ENCODE results near the gene TRMT112.
A peak's percentile ranks its signal among the peaks of the same experiment; 100 is the strongest.
"Not testable (repeated sequence)": the region's sequence is repeated elsewhere in the genome, so short reads cannot be mapped to it uniquely, and the experiment has no call there.

The TRMT112 gene

DNA sequence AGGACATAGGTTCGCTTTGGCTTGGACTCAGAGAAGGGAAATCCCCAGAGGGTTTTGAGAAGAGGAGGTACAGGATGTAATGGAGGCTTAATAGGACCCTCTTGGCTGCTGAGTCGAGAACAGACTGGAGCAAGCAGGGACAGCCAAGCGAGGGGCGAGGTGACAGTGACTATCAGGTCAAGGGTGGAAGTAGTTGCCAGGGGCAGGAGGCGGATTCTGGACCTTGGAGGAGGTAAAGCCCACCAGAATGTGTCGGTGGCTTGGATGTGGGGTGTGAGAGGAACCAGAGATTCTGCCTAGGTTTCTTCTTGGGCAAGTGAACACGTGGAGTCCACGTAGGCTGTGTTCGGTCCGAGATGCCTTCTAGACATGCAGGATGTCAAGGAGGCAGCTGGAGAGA, 4.4 kb downstream of the TRMT112 start:
- Histone ChIP-seq H3K9me2 (replicated peaks; ENCODE audit: insufficient read depth, low read length) (no peaks in the 10 kb centered on the region), H3K27ac (ENCODE audit: low read length) (no peak overlapping the region), H3K9ac (ENCODE audit: low read length) (no peak overlapping the region), H3K79me2 (ENCODE audit: low read length) (peaks cover 72% of the 10 kb centered on the region), H3K4me1 (ENCODE audit: low read length) (no peaks in the 10 kb centered on the region), H3K27me3 (replicated peaks; ENCODE audit: insufficient read depth, low read length) (no peaks in the 10 kb centered on the region), H4K20me1 (ENCODE audit: insufficient read depth, low read length) (no peaks in the 10 kb centered on the region), H3K36me3 (replicated peaks; ENCODE audit: insufficient read depth, low read length) (no peaks in the 10 kb centered on the region), H2AFZ (ENCODE audit: low read length) (no peak overlapping the region), H3K4me3 (ENCODE audit: low read length) (no peak overlapping the region), H3F3A (ENCODE audit: insufficient read depth, low read length) (peaks cover 29% of the 10 kb centered on the region), H3K4me2 (ENCODE audit: low read depth, low read length) (no peak overlapping the region), H3K9me3 (replicated peaks; ENCODE audit: insufficient read depth, low read length) (no peaks in the 10 kb centered on the region)
- DNase-seq, result no peak
- TF ChIP-seq EZH2 (optimal IDR thresholded peaks at IDR 0.05; ENCODE audit: low read depth, low read length) (no peak), EZH2phosphoT487 (IDR thresholded peaks at IDR 0.05; ENCODE audit: low read length) (no peak)
- TF ChIP-seq, protein P1, sequence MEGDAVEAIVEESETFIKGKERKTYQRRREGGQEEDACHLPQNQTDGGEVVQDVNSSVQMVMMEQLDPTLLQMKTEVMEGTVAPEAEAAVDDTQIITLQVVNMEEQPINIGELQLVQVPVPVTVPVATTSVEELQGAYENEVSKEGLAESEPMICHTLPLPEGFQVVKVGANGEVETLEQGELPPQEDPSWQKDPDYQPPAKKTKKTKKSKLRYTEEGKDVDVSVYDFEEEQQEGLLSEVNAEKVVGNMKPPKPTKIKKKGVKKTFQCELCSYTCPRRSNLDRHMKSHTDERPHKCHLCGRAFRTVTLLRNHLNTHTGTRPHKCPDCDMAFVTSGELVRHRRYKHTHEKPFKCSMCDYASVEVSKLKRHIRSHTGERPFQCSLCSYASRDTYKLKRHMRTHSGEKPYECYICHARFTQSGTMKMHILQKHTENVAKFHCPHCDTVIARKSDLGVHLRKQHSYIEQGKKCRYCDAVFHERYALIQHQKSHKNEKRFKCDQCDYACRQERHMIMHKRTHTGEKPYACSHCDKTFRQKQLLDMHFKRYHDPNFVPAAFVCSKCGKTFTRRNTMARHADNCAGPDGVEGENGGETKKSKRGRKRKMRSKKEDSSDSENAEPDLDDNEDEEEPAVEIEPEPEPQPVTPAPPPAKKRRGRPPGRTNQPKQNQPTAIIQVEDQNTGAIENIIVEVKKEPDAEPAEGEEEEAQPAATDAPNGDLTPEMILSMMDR (IDR thresholded peaks at IDR 0.05; ENCODE audit: low read length), result no peak

DNA sequence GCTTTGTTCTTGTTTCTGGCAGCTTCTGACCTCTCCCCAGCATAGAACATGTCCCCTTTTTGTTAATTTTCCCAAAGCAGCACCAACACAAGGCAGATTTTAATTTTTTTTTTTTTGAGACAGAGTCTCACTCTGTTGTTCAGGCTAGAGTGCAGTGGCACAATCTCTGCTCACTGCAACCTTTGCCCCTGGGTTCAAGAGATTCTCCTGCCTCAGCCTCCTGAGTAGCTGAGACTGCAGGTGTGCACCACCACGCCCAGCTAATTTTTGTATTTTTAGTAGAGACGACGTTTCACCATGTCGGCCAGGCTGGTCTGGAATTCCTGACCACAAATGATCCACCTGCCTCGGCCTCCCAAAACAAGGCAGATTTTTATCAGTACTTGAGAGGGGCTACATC, 9.6 kb downstream of the TRMT112 start:
- not testable (repeated sequence) for H3K9me2 ChIP-seq (replicated peaks; ENCODE audit: insufficient read depth, low read length); H2AFZ ChIP-seq (ENCODE audit: low read length); H3K9ac ChIP-seq (ENCODE audit: low read length); H4K20me1 ChIP-seq (ENCODE audit: insufficient read depth, low read length); H3K4me2 ChIP-seq (ENCODE audit: low read depth, low read length); H3K36me3 ChIP-seq (replicated peaks; ENCODE audit: insufficient read depth, low read length); DNase-seq; H3K9me3 ChIP-seq (replicated peaks; ENCODE audit: insufficient read depth, low read length); H3K4me3 ChIP-seq (ENCODE audit: low read length); H3K27me3 ChIP-seq (replicated peaks; ENCODE audit: insufficient read depth, low read length); H3K27ac ChIP-seq (ENCODE audit: low read length)
- H3F3A ChIP-seq (ENCODE audit: insufficient read depth, low read length), result peaks cover 24% of the 10 kb centered on the region
- peaks cover 18% of the 10 kb centered on the region for H3K4me1 ChIP-seq (ENCODE audit: low read length)
- peaks cover 55% of the 10 kb centered on the region for H3K79me2 ChIP-seq (ENCODE audit: low read length)

DNA sequence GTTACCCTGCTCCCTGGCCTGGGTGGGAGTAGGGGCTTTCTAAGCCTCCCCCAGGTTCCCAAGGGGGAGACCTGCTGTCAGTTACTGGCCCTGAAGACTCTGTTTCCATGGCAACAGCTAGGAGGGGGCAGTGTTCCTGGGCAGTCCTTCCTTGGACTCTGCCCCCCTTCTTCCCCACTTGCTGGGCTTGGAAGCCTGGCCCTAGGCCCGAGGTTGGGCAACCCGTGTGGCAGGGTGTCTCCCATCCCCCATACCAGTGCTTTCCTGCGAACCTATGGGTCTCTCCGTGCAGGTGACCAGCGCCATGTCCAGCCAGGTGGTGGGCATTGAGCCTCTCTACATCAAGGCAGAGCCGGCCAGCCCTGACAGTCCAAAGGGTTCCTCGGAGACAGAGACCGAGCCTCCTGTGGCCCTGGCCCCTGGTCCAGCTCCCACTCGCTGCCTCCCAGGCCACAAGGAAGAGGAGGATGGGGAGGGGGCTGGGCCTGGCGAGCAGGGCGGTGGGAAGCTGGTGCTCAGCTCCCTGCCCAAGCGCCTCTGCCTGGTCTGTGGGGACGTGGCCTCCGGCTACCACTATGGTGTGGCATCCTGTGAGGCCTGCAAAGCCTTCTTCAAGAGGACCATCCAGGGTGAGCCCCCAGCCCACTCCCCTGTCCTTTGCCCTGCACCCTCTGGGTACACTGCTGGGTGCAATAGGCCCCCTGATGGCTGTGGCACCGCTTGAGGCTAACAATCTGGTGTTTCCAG, 10.3 kb downstream of the TRMT112 start:
- H4K20me1 ChIP-seq (ENCODE audit: insufficient read depth, low read length), result no peaks in the 10 kb centered on the region
- peak overlapping the region; percentile 87 for H3K4me2 ChIP-seq (ENCODE audit: low read depth, low read length)
- peaks cover 49% of the 10 kb centered on the region for H3K79me2 ChIP-seq (ENCODE audit: low read length)
- peaks cover 18% of the 10 kb centered on the region for H3K4me1 ChIP-seq (ENCODE audit: low read length)
- no peaks in the 10 kb centered on the region for H3K36me3 ChIP-seq (replicated peaks; ENCODE audit: insufficient read depth, low read length)
- no peaks in the 10 kb centered on the region for H3K9me3 ChIP-seq (replicated peaks; ENCODE audit: insufficient read depth, low read length)
- no peak overlapping the region for H2AFZ ChIP-seq (ENCODE audit: low read length)
- H3K4me3 ChIP-seq (ENCODE audit: low read length), result peak overlapping the region; percentile 83
- no peaks in the 10 kb centered on the region for H3K27me3 ChIP-seq (replicated peaks; ENCODE audit: insufficient read depth, low read length)
- peak overlapping the region; percentile 59; the same call in 1 of the 2 replicates for H3K27ac ChIP-seq (ENCODE audit: low read length)
- H3K9ac ChIP-seq (ENCODE audit: low read length), result peak overlapping the region; percentile 77
- no peaks in the 10 kb centered on the region for H3K9me2 ChIP-seq (replicated peaks; ENCODE audit: insufficient read depth, low read length)
- DNase-seq, result no peak
- no peak for TF ChIP-seq EZH2phosphoT487 (IDR thresholded peaks at IDR 0.05; ENCODE audit: low read length)
- TF ChIP-seq, protein P1 (IDR thresholded peaks at IDR 0.05; ENCODE audit: low read length), result no peak
- H3F3A ChIP-seq (ENCODE audit: insufficient read depth, low read length), result peaks cover 24% of the 10 kb centered on the region

DNA sequence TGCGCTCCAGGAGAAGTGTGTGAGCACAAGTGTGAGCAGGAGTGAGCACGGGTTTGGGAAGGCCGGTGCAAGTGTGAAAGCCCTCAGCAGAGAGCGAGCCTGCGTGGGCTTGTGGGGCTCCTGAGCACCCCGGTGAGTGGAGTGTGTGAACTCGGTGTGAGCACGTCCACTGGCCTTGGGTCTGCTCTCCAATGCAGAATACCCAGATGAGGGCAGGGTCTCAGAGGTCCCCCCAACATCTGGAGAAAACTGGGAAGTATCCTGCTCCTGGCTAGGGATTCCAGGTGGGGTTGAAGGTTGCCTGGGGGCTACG, 10.8 kb downstream of the TRMT112 start:
- TF ChIP-seq EZH2phosphoT487 (IDR thresholded peaks at IDR 0.05; ENCODE audit: low read length), result no peak
- H4K20me1 ChIP-seq (ENCODE audit: insufficient read depth, low read length), result no peaks in the 10 kb centered on the region
- H2AFZ ChIP-seq (ENCODE audit: low read length), result peak overlapping the region; percentile 26; the same call in 1 of the 2 replicates
- 0 out of 2 replicates have a peak, but pooled peaks cover 4% of the 10 kb centered on the region for H3K27me3 ChIP-seq (replicated peaks; ENCODE audit: insufficient read depth, low read length)
- peak overlapping the region; percentile 87 for H3K4me2 ChIP-seq (ENCODE audit: low read depth, low read length)
- H3K4me1 ChIP-seq (ENCODE audit: low read length), result peaks cover 18% of the 10 kb centered on the region
- H3K4me3 ChIP-seq (ENCODE audit: low read length), result peak overlapping the region; percentile 83
- peaks cover 47% of the 10 kb centered on the region for H3K79me2 ChIP-seq (ENCODE audit: low read length)
- no peaks in the 10 kb centered on the region for H3K9me2 ChIP-seq (replicated peaks; ENCODE audit: insufficient read depth, low read length)
- peak overlapping the region; percentile 77 for H3K9ac ChIP-seq (ENCODE audit: low read length)
- DNase-seq, result no peak
- peaks cover 24% of the 10 kb centered on the region for H3F3A ChIP-seq (ENCODE audit: insufficient read depth, low read length)
- no peaks in the 10 kb centered on the region for H3K36me3 ChIP-seq (replicated peaks; ENCODE audit: insufficient read depth, low read length)
- no peaks in the 10 kb centered on the region for H3K9me3 ChIP-seq (replicated peaks; ENCODE audit: insufficient read depth, low read length)
- H3K27ac ChIP-seq (ENCODE audit: low read length), result peak overlapping the region; percentile 59; the same call in 1 of the 2 replicates
